SU-DHL-6 (cell line): ENCODE results near the gene AACS.
A peak's percentile ranks its signal among the peaks of the same experiment; 100 is the strongest.

Experiments
- H2AFZ ChIP-seq: fragments of 200-600 bp; sonication (generic); 2 replicates; pipeline ENCODE4 v1.6.1; 2014; ENCODE audit warnings: low read depth, mild to moderate bottlenecking, moderate library complexity, mixed read lengths, antibody characterized with exemption, low read length; ENCODE audit not compliant: severe bottlenecking
- H3F3A ChIP-seq: fragments of 200-600 bp; shearing (Covaris generic); 2 replicates; pipeline ENCODE4 v1.6.0; 2016; ENCODE audit warnings: antibody characterized with exemption, mild to moderate bottlenecking; ENCODE audit not compliant: insufficient read depth
- H3K27ac ChIP-seq: fragments of 200-600 bp; sonication (generic); 2 replicates; pipeline ENCODE4 v1.5.1; 2016; ENCODE audit warnings: low read depth, mild to moderate bottlenecking, low read length, moderate library complexity, mixed read lengths
- H3K27me3 ChIP-seq: fragments of 200-600 bp; sonication (generic), shearing (Covaris generic); 2 replicates; pipeline ENCODE4 v1.6.0; 2014; ENCODE audit warnings: mild to moderate bottlenecking, low read length
- H3K36me3 ChIP-seq: fragments of 200-600 bp; sonication (generic); 2 replicates; pipeline ENCODE4 v1.6.1; 2014; ENCODE audit warnings: mild to moderate bottlenecking, low read length, mixed read lengths
- H3K4me2 ChIP-seq: fragments of 300-600, 200-600 bp; shearing (Covaris generic), sonication (generic); 2 replicates; pipeline ENCODE4 v1.6.0; 2014; ENCODE audit warnings: low read length, low read depth, mild to moderate bottlenecking; ENCODE audit not compliant: poor library complexity, severe bottlenecking
- H3K4me3 ChIP-seq: fragments of 200-600 bp; sonication (generic); 2 replicates; pipeline ENCODE4 v1.5.1; 2014; ENCODE audit warnings: antibody characterized with exemption, low read length, mild to moderate bottlenecking, mixed read lengths; ENCODE audit not compliant: insufficient read depth, poor library complexity, severe bottlenecking
- H3K79me2 ChIP-seq: fragments of 200-600 bp; sonication (generic); 2 replicates; pipeline ENCODE4 v1.6.1; 2014; ENCODE audit warnings: mild to moderate bottlenecking, low read length, moderate library complexity; ENCODE audit not compliant: insufficient read depth
- H3K9ac ChIP-seq: fragments of 200-600 bp; sonication (generic); 2 replicates; pipeline ENCODE4 v1.7.0; 2014; ENCODE audit warnings: mild to moderate bottlenecking, low read length
- H3K9me2 ChIP-seq: fragments of 200-600 bp; sonication (generic); replicated peaks from 2 replicates; pipeline ENCODE4 v1.6.1; 2014; ENCODE audit warnings: low read length; ENCODE audit not compliant: insufficient read depth
- H3K9me3 ChIP-seq: fragments of 200-600 bp; sonication (generic); 2 replicates; pipeline ENCODE4 v1.6.1; 2014; ENCODE audit warnings: low read length, mixed read lengths; ENCODE audit not compliant: insufficient read depth
- H4K20me1 ChIP-seq: fragments of 200-600 bp; sonication (generic); 2 replicates; pipeline ENCODE4 v1.6.1; 2014; ENCODE audit warnings: low read depth, mild to moderate bottlenecking, antibody characterized with exemption, low read length, moderate library complexity, mixed read lengths
- EZH2phosphoT487 ChIP-seq: fragments of 200-600 bp; sonication (generic), shearing (Covaris generic); conservative IDR thresholded peaks from 2 replicates; pipeline ENCODE4 v1.6.1; 2018; ENCODE audit warnings: mild to moderate bottlenecking, antibody characterized with exemption, low read length, moderate library complexity, mixed read lengths
- TF ChIP-seq, protein P1 (sequence below): fragments of 200-600 bp; sonication (generic); IDR thresholded peaks from one replicate; pipeline ENCODE4 v1.5.1; 2017; ENCODE audit warnings: antibody characterized with exemption, mild to moderate bottlenecking, low read length, moderate library complexity; ENCODE audit not compliant: insufficient read depth, poor library complexity, severe bottlenecking

The AACS gene

DNA sequence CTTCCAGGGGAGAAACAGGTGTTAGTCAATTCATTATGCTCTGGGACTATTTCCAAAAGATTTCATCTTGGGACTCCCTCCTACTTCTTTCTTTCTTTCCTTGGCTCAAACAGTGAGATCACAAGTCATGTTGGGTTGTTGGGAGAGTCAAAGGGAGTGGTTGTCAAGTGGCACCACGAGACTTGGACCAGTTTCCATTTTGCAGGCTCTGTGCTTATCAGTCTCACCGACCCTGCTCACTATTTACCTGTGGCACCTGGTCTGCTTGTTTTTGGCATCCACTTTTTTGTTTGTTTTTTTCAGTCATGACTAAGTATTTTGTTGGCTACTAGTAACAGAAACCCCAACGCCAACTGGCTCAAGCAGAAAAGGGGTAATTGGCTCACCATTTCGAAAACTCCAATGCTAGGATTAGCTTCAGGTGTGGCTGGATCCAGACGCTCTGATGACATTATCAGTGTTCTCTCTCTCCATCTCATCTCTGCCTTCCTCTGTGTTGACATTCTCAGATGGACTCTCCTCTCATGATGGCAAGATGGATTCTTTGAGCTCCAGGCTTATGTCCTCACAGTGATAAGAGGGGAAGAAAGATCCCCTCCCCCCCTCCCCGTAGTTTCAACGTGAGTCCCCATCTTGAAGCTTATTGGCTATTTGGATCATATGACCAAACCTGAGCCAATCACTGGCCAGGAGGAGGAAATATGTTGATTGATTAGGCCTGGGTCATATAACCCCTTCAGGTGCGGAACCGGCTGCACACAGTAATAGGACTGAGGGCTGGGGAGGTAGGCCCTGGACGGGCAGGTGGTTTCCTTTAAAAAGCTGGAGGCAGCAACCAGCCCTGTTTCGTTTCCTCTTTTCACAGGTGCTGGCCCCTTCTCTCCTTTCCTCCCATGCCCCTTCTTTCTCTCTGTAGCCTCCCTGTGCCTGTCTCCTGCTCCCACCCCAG is 84.2 kb downstream of the AACS start:
- no peaks in the 10 kb centered on the region for H3K9me3 ChIP-seq
- TF ChIP-seq EZH2phosphoT487: no peak
- TF ChIP-seq, protein P1, sequence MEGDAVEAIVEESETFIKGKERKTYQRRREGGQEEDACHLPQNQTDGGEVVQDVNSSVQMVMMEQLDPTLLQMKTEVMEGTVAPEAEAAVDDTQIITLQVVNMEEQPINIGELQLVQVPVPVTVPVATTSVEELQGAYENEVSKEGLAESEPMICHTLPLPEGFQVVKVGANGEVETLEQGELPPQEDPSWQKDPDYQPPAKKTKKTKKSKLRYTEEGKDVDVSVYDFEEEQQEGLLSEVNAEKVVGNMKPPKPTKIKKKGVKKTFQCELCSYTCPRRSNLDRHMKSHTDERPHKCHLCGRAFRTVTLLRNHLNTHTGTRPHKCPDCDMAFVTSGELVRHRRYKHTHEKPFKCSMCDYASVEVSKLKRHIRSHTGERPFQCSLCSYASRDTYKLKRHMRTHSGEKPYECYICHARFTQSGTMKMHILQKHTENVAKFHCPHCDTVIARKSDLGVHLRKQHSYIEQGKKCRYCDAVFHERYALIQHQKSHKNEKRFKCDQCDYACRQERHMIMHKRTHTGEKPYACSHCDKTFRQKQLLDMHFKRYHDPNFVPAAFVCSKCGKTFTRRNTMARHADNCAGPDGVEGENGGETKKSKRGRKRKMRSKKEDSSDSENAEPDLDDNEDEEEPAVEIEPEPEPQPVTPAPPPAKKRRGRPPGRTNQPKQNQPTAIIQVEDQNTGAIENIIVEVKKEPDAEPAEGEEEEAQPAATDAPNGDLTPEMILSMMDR: no peak
- no peaks in the 10 kb centered on the region for H3K36me3 ChIP-seq
- peaks cover 25% of the 10 kb centered on the region for H3F3A ChIP-seq
- H3K4me2 ChIP-seq: peak overlapping the region; percentile 88
- peak overlapping the region; percentile 10 for H2AFZ ChIP-seq
- H3K79me2 ChIP-seq: 0 out of 2 replicates have a peak, but pooled peaks cover 3% of the 10 kb centered on the region
- H3K27ac ChIP-seq: peak overlapping the region; percentile 98
- peak overlapping the region; percentile 60 for H3K9ac ChIP-seq
- no peaks in the 10 kb centered on the region for H4K20me1 ChIP-seq
- H3K27me3 ChIP-seq: no peaks in the 10 kb centered on the region
- H3K9me2 ChIP-seq: no peaks in the 10 kb centered on the region
- H3K4me3 ChIP-seq: peak overlapping the region; percentile 63

DNA sequence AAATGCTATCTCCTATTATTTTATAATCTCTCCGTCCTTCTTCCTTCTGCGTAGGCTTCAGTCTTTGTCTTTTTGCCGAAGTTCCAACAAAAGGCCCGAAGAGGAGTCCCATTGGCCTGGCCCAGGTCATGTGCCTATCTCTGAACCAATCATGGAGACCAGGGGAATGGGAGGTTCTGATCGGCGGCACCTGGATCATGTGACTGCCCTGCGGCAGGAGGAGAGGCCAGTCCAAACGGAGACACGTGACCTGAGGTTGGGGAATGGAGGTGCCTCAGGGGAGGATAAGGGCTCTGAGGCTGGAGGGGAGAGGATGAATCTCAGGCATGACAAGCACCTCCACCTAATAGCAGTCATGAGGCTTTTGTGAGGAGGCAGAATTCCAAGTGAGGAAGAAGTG is 86.0 kb downstream of the AACS start:
- Histone ChIP-seq H3F3A (peaks cover 25% of the 10 kb centered on the region), H3K9ac (no peak overlapping the region), H4K20me1 (no peaks in the 10 kb centered on the region), H3K27ac (no peak overlapping the region), H3K4me3 (no peak overlapping the region), H3K9me2 (no peaks in the 10 kb centered on the region), H2AFZ (no peak overlapping the region), H3K36me3 (no peaks in the 10 kb centered on the region), H3K27me3 (no peaks in the 10 kb centered on the region), H3K9me3 (no peaks in the 10 kb centered on the region), H3K79me2 (0 out of 2 replicates have a peak, but pooled peaks cover 3% of the 10 kb centered on the region), H3K4me2 (no peak overlapping the region)
- no peak for TF ChIP-seq EZH2phosphoT487
- TF ChIP-seq, protein P1: no peak

DNA sequence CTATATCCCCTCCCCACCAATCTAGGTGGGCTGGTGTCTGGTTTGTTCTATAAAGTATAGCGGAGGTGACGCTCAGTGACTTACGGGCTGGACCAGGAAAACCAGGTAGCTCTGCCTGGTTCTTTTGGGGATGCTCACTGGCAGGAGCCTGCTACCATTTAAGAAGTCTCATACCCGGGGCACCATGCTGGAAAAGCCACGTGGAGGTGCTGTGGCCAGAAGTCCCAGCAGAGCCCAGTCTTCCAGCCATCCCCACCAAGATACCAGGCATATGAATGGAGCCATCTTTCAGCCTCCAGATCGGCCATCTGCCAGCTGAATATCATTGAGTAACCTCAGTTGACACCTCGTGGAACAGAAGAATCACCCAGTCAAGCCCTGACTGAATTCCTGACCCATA is 87.2 kb downstream of the AACS start:
- Histone ChIP-seq H3F3A (peaks cover 25% of the 10 kb centered on the region), H3K9ac (no peak overlapping the region), H3K27me3 (no peaks in the 10 kb centered on the region), H3K9me2 (no peaks in the 10 kb centered on the region), H2AFZ (no peak overlapping the region), H3K9me3 (no peaks in the 10 kb centered on the region), H3K4me2 (no peak overlapping the region), H4K20me1 (no peaks in the 10 kb centered on the region), H3K36me3 (no peaks in the 10 kb centered on the region), H3K79me2 (0 out of 2 replicates have a peak, but pooled peaks cover 3% of the 10 kb centered on the region), H3K27ac (no peak overlapping the region), H3K4me3 (no peak overlapping the region)
- TF ChIP-seq EZH2phosphoT487: no peak
- TF ChIP-seq, protein P1: no peak
